ENCODE results near the gene CCDC172. TPM values are rescaled to one million over a fixed set of nuclear protein-coding genes. Genes with fewer than 3 reads are reported as not detected.

The CCDC172 gene
- total and polyA plus RNA-seq, 9 donors: not detected

GRCh38 chr10:116417821-116418220, 93.6 kb downstream of the CCDC172 start:
- no peaks in the 10 kb centered on the region for H3K27me3 ChIP-seq
- H3K4me3 ChIP-seq: no peak overlapping the region
- no peak for DNase-seq
- 57 to 62% (median 58%) methylated on average over 2 of the region's 2 CpGs for WGBS, 3 donors
- H3K9me3 ChIP-seq: no peaks in the 10 kb centered on the region
- no peaks in the 10 kb centered on the region for H3K4me1 ChIP-seq (ENCODE audit: insufficient read depth)
- intact Hi-C loops (cut with DNase I): no loop called here
- H3K27ac ChIP-seq: no peak overlapping the region
- H3K36me3 ChIP-seq: no peaks in the 10 kb centered on the region
- TF ChIP-seq EP300 (IDR thresholded peaks at IDR 0.05) (no peak), POLR2A (IDR thresholded peaks at IDR 0.05) (no peak)
- TF ChIP-seq, protein P1, sequence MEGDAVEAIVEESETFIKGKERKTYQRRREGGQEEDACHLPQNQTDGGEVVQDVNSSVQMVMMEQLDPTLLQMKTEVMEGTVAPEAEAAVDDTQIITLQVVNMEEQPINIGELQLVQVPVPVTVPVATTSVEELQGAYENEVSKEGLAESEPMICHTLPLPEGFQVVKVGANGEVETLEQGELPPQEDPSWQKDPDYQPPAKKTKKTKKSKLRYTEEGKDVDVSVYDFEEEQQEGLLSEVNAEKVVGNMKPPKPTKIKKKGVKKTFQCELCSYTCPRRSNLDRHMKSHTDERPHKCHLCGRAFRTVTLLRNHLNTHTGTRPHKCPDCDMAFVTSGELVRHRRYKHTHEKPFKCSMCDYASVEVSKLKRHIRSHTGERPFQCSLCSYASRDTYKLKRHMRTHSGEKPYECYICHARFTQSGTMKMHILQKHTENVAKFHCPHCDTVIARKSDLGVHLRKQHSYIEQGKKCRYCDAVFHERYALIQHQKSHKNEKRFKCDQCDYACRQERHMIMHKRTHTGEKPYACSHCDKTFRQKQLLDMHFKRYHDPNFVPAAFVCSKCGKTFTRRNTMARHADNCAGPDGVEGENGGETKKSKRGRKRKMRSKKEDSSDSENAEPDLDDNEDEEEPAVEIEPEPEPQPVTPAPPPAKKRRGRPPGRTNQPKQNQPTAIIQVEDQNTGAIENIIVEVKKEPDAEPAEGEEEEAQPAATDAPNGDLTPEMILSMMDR (IDR thresholded peaks at IDR 0.05): no peak

DNA sequence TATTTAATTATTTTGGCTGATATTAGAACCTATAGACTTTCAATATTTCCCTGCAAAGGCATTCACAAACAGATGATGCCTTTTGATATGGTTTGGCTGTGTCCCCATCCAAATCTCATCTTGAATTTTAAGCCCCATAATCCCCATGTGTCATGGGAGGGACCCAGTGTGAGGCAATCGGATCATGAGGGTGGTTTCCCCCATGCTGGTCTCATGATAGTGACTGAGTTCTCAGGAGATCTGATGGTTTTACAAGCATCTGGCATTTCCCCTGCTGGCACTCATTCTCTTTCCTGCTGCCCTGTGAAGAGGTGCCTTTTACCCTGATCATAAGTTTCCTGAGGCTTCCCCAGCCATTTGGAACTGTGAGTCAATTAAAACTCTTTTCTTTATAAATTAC, 94.1 kb downstream of the CCDC172 start:
- no peak for TF ChIP-seq POLR2A (IDR thresholded peaks at IDR 0.05)
- no peak for TF ChIP-seq EP300 (IDR thresholded peaks at IDR 0.05)
- TF ChIP-seq, protein P1 (IDR thresholded peaks at IDR 0.05): no peak
- H3K27ac ChIP-seq: no peak overlapping the region
- H3K9me3 ChIP-seq: no peaks in the 10 kb centered on the region
- WGBS, 3 donors: 84 to 91% (median 88%) methylated on average over 1 of the region's 1 CpG
- no peak for DNase-seq
- H3K36me3 ChIP-seq: no peaks in the 10 kb centered on the region
- intact Hi-C loops (cut with DNase I): no loop called here
- no peaks in the 10 kb centered on the region for H3K27me3 ChIP-seq
- H3K4me3 ChIP-seq: no peak overlapping the region
- no peaks in the 10 kb centered on the region for H3K4me1 ChIP-seq (ENCODE audit: insufficient read depth)

GRCh38 chr10:116421815-116422214, 97.6 kb downstream of the CCDC172 start:
- Histone ChIP-seq H3K4me3 (no peak overlapping the region), H3K4me1 (ENCODE audit: insufficient read depth) (no peaks in the 10 kb centered on the region), H3K36me3 (no peaks in the 10 kb centered on the region), H3K27ac (no peak overlapping the region), H3K27me3 (no peaks in the 10 kb centered on the region), H3K9me3 (no peaks in the 10 kb centered on the region)
- 92 to 96% (median 95%) methylated on average over 1 of the region's 1 CpG for WGBS, 3 donors
- intact Hi-C loops (cut with DNase I): no loop called here
- no peak for DNase-seq
- no peak for TF ChIP-seq POLR2A (IDR thresholded peaks at IDR 0.05)
- TF ChIP-seq, protein P1 (IDR thresholded peaks at IDR 0.05): no peak
- no peak for TF ChIP-seq EP300 (IDR thresholded peaks at IDR 0.05)

- 49 to 66% (median 66%) methylated on average over 2 of the region's 2 CpGs for WGBS, 3 donors
- H3K27me3 ChIP-seq: no peaks in the 10 kb centered on the region
- H3K9me3 ChIP-seq: no peaks in the 10 kb centered on the region
- H3K27ac ChIP-seq: no peak within 1 kb of the TSS
- intact Hi-C loops (cut with DNase I): no loop called here
- no peaks in the 10 kb centered on the region for H3K36me3 ChIP-seq
- no peak within 1 kb of the TSS for H3K4me3 ChIP-seq
- TF ChIP-seq, protein P1 (IDR thresholded peaks at IDR 0.05): no peak
- no peak for TF ChIP-seq POLR2A (IDR thresholded peaks at IDR 0.05)
- TF ChIP-seq EP300 (IDR thresholded peaks at IDR 0.05): no peak
- DNase-seq: no peak
- H3K4me1 ChIP-seq (ENCODE audit: insufficient read depth): no peaks in the 10 kb centered on the region
These were observed 103.4 kb downstream of the CCDC172 start, which contains the start of gene PNLIPRP3 for GRCh38 chr10:116427671-116428070. Gene PNLIPRP3 (plus strand): TSS chr10:116427847. CDS start chr10:116428013, 166 bp downstream.

Measured in ovary (tissue), 9 donors.